Right hindlimb (tissue), 1 donor: ENCODE measurements around the gene LSAMP.

ENCODE experiments used
- DNase-seq: peaks from one replicate; pipeline ENCODE4 v3.0.0-alpha.2; 2018

Gene LSAMP

DNA sequence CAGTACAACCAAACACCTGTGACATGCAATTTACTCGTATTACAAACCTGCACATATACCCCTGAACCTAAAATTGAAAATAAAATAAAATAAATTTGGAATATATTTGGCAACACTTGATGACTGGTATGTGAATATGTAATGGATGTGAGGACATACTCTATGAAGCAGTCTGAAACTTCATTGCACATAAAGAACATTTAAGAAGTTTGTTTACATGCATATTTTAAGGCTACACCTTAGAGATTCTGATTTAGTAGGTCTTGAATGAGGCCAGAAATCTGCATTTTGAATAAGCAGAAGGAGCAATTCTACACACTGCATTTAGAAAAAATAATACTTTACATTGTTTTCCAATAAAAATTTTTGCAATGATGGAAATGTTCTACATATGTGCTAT lies 284.7 kb downstream of the LSAMP start:
- DNase-seq = no peak

DNA sequence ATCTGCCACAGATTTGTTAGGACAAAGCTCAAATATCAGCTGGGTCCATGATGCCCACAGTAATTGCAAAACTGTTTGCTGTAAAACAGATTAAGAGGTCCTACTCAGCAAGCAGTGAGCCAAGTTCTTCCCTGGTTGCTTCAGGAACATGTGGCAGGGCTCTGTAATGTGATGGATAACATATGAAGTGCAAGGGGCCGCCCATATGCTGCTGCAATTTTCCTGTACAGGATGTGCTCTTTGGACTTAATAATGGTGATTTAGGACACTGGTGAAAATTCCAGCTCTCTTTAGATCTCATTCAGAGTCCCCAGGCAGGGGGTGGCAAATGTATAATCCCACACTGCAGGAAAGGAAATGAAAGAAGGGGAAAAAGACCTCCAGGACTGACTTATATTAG lies 289.4 kb downstream of the LSAMP start:
- peak; percentile 43 for DNase-seq

DNA sequence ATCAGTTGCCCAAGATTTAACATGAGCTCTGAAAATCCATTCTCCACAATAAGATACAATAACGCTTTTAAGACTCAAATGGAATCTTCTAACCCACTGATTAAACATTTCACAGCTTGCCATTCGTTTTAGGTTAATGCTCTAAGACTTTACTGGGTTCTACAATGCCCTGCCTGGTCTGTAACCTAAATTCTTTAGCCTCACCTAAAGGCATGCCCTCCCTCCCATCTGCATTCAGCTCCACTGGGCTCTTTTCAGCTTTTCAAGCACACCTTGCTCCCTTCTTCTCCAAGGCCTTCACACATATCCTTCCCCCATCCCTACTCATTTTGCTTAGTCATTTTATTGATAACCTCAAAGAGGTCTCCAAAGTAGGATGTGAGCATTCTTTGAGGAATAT lies 290.9 kb downstream of the LSAMP start:
- no peak for DNase-seq

DNA sequence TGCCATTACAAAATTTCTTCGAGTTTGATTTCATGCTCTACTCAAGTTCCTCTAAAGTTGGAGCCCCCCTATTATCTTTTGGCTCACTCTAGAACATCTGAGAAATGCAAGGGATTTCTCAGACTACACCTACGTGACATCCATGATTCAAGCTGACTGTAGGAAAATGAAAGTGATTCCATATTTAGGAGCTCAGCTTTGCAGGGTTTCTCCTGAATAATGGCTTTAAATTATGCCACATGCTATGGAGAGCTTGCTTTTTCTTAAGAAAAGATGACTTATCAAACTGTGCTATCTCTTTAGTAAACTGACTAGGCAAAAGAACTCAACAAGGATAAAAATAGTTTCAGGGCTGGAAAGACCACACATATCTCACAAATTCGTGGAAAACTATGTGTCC lies 292.1 kb downstream of the LSAMP start:
- no peak for DNase-seq

DNA sequence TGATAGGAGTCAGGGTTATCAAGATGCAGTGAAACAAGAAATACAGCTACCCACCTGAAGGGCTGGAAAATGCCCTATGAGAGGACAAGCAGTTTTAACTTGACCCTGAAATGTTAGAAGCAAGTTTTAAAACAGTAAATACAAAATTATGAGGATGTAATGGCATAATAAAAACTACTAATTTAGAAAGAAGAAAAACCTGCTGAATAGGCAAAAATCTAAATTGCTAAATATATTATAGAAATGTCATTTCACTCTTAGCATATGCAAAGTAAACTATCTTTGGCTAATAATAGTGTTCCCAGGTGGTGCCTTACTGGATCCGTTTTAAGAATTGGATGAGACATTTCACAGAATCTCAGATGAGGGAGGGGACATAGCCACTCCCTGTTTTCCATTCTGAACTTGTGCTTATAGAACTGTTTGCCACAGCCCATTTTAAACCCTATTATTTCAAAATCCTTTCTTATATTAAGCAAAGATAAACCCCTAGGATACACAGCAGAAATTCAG lies 294.6 kb downstream of the LSAMP start:
- no peak for DNase-seq

DNA sequence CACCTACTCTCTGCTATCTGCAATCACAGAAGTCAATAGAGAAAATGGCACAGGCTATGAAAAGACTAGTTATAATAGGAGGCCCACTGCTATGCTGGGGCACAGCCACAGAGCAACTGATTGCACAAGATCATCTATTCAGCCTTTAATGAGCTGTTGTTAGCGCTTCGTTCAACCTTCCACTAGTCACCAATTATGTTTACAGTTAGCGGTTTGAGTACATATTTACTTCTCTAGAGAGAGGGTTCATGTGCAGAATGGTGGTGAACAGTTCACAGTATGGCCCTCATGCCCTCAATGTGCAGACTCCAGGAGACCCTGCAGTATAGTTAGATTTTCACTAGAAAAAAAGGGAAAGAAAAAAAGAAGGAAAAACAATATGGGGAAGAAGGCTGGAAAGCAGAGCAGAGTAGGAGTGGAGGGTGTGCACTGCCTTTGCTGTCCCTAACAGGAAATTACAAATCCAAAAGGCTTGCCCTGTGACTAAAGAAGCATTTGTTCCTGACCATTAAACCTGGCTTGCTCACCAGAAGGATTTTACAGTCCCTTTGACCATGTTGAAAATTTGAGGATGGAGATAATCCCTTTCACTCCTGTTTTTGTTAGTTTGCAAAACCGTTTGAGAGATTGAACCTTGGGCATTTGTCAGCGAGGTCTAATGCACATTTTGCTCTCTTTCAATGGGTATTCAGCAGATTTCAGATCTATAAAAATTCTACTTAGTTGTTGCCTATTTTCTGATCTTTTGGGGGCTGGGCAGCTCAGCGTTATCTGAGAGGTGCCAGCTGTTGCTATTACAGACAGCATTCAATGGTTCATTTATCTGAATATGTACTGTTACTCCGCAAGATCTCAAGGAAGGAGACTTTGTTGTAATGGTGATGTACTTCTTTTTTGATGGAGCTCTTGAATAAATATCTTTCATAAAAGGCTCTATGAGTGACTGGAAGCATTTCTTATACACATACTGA lies 296.1 kb downstream of the LSAMP start:
- no peak for DNase-seq

DNA sequence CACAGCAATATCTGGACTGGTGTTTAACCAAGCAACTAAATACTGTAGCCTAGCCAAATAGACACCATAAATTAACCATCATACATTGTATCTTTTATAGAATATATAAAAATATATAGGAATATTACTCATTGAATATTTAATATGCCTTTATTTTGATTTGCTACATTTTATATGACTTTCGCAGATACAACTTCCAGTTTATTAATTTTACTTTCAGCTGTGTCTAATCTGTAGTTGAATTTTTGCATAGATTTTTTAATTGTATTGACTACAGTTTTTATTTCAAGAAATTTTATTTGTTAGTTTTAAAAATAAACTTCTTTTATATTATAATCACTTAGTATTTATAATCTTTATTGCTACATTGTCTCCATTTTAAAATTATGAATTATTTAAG lies 299.7 kb downstream of the LSAMP start:
- DNase-seq = no peak

DNA sequence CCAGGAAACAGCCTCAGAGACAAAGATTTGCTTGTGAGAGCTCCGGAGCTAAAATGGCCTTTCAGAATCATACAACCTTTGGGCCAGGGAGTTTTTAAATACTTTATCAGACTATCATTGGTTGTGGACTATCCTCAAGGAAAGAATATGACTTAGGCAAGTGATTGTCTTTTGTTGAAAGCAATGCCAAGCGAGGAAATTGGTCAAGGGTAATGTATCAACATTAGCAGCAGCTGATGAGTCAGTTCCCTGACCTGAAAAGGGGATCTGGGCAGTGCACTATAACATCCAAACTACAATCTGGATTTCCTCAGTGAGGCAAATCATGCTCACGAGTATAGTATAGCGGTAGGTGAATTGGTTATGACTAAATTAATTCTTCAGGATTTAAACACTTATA lies 303.6 kb downstream of the LSAMP start:
- no peak for DNase-seq

DNA sequence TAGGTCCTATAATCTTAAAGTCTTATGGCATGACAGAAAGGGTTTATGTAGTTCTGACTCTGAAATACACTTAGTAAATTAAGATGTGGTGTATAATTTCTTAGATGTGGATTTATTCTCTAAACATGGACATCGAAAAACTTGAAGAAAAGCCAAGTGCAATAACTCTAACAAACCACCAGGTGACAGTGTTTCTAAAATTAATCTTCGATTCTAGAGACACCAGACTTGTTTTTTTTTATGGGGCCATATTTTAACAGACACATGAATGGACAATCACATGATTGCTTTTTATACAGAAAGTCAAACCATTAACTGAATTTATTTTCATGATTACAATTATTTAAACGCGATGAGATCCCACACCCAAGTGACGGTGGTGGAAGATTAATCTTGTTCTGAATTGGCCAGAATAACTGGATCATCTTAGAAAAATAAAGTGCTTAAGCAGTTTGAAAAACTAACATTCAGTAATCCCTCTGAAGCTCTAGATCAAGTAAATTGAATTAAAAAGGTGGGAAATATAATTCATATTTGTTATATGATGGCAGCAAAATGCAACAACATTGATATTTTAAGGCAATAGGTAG lies 305.1 kb downstream of the LSAMP start:
- DNase-seq = no peak

DNA sequence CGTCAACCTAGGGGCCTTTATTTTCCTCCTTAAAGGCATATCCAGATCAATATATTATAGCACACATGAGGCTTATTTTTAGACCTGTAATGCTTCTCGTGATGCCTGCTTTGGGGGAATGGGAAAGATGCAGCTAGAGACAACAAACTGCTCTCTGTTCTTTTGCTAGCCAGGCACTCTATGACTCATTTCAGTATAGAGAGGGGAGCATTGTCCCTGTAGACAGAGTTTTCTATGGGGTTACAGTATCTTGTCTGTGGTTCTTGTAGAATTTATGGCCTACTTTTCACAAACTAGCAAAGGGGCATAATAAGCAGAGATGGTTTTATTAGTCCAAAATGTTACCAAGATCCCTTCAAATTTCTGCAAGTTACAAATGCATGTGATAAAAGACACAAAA lies 305.6 kb downstream of the LSAMP start:
- DNase-seq = no peak

DNA sequence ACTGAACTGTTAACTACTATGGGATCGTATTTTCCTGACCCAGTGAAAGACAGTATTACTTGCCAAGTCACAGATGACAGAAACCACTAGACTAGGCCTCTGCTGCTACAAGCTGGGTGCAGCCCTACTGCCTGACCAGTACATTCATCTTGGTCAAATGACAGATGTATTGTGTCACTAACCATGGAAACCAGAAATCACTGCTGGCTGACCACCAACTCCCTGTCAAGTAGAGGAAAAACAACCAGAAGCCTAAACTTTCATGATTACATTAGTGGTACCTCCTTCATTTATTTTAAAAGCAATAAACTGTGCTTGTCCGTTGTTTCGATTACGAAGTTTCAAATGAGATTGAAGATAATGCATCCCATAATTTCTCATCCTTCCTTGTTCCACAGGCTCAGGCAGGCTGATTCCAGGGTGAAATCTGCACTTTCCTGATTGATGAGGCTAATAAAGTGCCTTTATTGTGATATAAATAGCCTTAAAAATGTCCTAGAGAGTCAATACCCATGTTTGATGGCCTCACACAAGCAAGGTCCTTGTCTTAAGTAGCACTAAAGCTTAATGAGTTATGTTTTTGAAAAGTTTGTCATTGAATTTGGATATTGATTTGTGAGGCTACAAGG lies 309.7 kb downstream of the LSAMP start:
- peak; percentile 69 for DNase-seq

DNA sequence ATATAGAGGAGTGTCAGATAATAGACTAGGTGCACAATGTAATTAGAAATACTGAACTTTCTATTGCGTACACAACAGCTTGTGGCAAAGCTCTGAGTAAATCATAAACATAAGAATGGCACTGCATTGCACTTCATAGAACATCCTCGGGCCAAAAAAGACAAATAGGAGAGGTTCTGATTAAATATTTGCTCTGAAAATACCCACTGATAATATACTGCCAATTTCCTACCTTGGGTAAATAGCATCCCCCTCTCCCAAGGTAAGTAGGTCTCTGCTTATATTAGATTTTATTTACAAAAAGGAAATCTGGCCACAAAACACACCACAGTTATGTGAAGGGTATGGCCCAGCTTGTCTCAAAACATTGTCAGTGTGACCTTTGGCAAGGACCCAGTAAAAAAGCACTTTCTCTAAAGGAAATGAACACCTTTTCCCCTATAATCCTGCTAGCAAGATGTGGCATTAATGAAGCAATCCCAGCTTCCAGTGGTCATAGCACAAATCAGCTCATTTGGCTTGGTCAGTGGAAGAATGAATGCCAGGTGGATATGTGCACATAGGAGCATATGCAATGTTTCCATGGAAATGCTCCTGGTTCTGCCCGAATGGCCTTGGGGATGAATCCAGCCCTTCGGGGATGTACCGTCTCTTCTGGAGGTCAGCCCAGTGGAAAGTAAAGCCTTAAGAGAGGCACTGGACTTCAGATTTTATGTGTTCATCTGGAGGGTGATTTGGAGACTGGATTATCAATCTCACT lies 315.9 kb downstream of the LSAMP start:
- no peak for DNase-seq

DNA sequence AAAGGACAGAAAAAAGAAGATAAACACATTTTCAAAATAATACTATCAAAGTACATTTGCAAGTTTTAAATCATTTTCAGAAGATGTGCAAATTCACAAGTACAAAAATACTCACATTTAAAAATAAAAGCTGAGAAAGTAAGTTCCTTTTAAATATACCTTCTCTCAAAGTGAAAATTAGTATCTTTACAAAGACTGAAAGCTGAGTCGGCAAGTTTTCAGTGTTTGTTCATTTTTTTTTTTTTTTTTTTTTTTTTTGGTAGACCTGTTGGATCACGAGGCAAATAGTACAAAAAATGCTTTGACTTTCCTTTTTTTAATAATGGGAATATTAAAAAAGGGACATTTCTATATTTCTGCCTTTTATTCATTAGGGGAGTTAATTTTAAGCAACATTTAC lies 317.8 kb downstream of the LSAMP start:
- no peak for DNase-seq

DNA sequence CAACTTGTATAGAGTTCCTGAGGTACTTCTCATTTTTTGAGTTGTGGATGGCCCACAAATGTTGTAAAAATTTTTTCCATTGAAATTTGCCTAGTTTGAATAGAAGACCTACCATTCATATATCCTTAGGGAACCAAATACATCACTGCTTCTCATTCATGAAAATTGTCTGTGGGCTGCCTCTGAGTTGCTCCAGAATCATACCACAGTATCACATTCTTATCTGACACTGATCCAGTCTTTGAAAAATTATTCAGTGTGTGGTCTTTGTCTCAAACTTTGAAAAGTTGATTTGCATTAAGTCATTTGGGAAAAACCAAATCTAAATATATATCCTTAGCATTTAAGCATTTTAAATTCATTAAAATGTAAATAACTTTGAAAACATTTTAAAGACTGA lies 321.1 kb downstream of the LSAMP start:
- DNase-seq = no peak

DNA sequence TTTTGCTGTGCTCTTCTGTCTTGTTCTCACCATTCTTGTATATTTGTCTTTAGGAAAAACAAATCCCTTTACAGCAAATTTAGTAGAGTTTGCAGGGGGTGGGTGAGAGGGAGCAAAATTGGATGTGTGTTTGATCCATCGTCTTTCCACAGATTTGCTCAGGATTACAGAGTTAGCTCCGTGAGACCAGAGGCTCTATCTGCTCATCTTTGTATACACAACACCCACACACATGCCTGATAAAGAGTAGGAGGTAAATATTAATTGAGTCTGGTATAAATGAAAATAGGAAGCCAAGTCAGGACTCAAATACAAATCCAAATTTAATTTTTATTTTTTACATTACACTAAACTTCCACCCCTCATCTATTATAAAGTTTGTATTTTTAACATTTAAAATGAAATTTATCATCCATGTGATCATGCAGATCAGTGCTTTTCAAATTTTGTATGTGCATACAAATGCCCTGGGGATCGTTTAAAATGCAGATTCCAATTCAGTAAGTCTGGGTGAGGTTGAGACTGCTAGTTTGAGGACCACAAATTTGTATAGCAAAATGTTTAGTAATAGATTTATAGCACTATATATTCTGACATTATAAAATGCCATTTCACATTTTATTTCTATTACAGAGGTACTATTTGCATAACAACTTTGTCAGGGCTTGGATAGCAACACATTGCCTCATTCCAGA lies 326.7 kb downstream of the LSAMP start:
- no peak for DNase-seq

DNA sequence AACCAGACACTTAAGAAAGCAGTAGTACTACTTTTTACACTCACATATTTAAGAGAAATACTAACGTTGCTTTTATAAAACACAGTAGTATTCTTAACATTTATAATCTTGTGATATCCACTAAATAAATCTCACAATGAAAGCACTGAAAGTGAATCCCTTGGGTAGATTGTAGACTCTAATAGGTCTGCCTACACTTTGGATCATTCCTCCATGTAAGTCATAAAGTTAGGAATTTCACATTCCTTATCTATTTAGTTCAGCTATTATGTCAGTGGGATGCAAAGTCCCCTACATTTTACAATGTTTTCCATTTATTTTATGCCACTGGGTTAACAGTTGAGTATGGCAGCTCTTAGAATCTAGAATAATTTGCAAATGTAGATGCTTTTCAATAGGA lies 330.7 kb downstream of the LSAMP start:
- DNase-seq = no peak

DNA sequence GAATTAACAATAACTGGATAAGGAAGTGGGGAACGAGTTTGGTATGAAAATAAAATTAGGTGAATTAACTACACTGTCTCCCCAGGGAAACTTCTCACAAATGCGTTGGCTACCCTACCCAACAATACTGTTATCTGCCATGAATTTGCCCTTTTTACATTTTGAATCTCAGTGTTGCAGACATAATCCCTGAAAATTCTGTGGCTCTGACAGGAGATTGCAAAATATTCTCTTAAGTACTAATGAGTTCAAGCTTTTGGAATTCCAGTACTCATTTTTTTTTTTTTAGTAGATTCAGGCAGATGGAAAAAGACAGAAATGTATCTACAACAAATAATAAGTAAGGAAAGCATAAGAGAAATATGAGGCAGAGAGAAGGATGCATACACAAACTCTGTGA lies 332.6 kb downstream of the LSAMP start:
- no peak for DNase-seq

DNA sequence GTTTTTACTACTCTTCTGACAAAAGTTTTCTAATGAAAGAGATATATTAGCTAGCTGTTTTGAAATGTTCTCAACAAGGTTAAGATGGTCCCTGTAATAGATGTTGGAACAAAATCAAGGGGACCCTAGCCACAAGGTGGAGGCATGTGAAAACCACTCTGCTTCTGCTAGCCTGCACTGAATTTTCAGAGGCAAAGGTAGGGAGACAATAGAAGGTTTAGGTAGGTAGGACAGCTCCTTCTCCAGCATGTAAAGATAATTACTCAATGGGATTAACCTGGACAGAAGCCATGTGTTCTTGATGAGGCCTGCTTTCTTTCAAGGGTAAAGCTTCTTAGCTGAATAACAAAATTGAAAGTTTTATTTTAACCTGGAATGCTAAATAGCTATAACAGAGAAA lies 333.5 kb downstream of the LSAMP start:
- no peak for DNase-seq

DNA sequence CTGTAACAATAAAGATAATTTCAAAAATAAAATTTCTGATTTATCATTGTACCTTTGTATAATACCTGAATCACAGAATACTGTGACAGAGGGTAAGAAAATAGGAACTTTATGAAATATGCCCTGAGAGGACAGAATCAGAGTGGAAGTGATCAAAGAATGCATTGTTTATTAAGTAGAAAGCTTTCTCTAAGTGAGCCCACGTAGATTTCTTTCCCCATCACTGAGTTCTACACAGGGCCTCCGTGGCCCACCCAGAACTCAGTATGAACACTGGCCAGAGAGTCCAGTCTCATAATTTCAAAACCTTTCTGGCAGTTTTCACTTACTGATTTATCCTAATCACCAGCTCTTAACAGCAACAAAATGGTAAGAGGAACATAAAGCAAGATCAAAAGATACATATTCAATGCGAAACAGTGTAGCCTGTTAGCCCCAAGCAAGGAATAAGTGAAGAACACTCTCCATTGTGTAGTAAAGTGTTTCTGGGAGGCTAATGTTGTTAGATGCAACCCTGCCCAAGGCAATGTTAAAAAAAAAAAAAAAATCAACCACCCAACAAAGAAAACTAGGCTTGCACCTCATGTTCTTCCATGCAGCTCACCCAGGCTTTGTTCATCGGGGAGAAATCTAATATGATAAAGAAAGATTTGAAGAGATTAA lies 341.3 kb downstream of the LSAMP start:
- DNase-seq = no peak

DNA sequence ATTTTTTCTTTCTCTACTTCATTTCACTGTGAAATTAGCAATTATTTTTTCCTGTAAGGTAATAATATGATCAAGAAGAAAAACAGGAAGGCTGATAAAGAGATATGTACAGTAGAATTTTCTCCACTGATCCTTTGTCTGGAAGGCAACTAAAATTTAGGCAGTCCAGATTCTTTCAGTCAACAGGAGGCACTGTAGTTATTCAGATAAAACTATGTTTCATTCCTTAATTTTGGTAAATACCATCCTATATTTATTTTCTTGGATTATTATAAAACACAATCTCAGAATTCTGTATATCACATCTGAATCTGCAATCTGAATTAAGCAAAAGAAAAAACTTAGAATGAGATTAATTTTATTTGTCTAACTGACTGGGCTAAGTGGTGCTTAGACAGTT lies 343.2 kb downstream of the LSAMP start:
- DNase-seq = no peak

DNA sequence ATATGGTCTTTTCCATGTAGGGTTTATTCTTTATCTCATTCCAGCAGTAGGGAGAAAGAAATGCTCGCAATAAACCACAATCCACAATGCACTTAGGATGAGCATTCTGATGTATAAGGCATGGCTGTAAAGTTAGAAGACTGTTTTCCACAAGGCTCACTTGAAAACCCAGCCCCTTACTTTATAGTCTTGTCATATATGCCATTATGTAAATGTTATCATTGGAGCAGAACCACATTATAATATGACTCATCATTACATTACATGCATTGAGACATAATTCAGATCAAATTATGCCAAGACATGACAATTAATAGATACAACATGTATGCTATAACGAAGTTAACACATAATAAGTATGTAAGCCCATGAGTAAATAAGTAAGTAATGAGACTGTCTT lies 348.1 kb downstream of the LSAMP start:
- DNase-seq = no peak

DNA sequence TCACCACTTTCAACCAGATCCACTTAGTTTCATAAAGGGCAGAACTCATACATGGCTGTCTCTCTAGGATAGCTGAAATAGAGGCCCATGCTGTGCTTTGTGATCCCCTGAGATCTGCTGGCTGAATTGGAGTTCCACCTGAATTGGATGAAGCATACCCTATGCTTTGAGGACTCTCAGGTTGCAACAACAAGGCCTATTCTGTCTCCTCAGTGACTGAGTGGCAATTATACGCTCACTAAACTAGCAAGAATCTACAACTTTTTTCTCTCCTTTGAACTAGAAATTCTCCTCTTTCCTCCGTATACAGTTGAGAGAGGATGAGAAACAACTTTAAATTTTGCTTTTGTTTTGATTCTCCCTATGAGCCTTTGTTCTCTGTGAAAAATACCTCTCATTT lies 348.7 kb downstream of the LSAMP start:
- DNase-seq = no peak
